H9 (cell line): ENCODE results near the gene PHACTR1. TPM values are rescaled to one million over a fixed set of nuclear protein-coding genes. Genes with fewer than 3 reads are reported as not detected.

Experiments
- DNase-seq: peaks from one replicate; pipeline ENCODE4 v3.0.0-alpha.2; 2017
- H2AFZ ChIP-seq: one replicate; pipeline ENCODE4 v1.6.1; 2013; ENCODE audit warnings: mild to moderate bottlenecking, low read length, control low read depth, moderate library complexity
- H2AK5ac ChIP-seq: 2 replicates; pipeline ENCODE4 v1.6.1; 2013; ENCODE audit warnings: low read length, control low read depth, mixed read lengths; ENCODE audit not compliant: insufficient read length
- H2BK120ac ChIP-seq: one replicate; pipeline ENCODE4 v1.6.1; 2013; ENCODE audit warnings: low read depth, mild to moderate bottlenecking, low read length, control low read depth, inconsistent platforms; ENCODE audit not compliant: poor library complexity, severe bottlenecking
- H2BK12ac ChIP-seq: 2 replicates; pipeline ENCODE4 v1.6.1; 2013; ENCODE audit warnings: low read length, control low read depth, mixed read lengths, low read depth; ENCODE audit not compliant: insufficient read length
- H2BK15ac ChIP-seq: 2 replicates; pipeline ENCODE4 v1.6.1; 2013; ENCODE audit warnings: low read depth, low read length, control low read depth
- H2BK20ac ChIP-seq: one replicate; pipeline ENCODE4 v1.6.1; 2013; ENCODE audit warnings: low read depth, mild to moderate bottlenecking, low read length, control low read depth, inconsistent platforms; ENCODE audit not compliant: poor library complexity, severe bottlenecking
- H2BK5ac ChIP-seq: 2 replicates; pipeline ENCODE4 v1.6.1; 2013; ENCODE audit warnings: low read length, control low read depth, mixed read lengths; ENCODE audit not compliant: insufficient read length
- H3K14ac ChIP-seq: 2 replicates; pipeline ENCODE4 v1.6.1; 2013; ENCODE audit warnings: low read length, control low read depth; ENCODE audit not compliant: insufficient read depth
- H3K18ac ChIP-seq: 2 replicates; pipeline ENCODE4 v1.6.1; 2013; ENCODE audit warnings: low read depth, mild to moderate bottlenecking, mixed read lengths, low read length, control low read depth; ENCODE audit not compliant: insufficient read length
- H3K23ac ChIP-seq: 2 replicates; pipeline ENCODE4 v1.6.1; 2013; ENCODE audit warnings: low read length, control low read depth, mixed read lengths, low read depth; ENCODE audit not compliant: insufficient read length
- H3K23me2 ChIP-seq: 2 replicates; pipeline ENCODE4 v1.6.1; 2013; ENCODE audit warnings: low read depth, mild to moderate bottlenecking, mixed read lengths, low read length, control low read depth; ENCODE audit not compliant: insufficient read length, poor library complexity, severe bottlenecking
- H3K27ac ChIP-seq: 2 replicates; pipeline ENCODE4 v1.5.1; 2013; ENCODE audit warnings: low read length, control low read depth, mixed read lengths, low read depth; ENCODE audit not compliant: insufficient read length
- H3K27me3 ChIP-seq: 2 replicates; pipeline ENCODE4 v1.6.1; 2013; ENCODE audit warnings: low read length, control low read depth, inconsistent platforms; ENCODE audit not compliant: insufficient read depth
- H3K4ac ChIP-seq: 2 replicates; pipeline ENCODE4 v1.6.1; 2013; ENCODE audit warnings: low read depth, mild to moderate bottlenecking, control low read depth, inconsistent platforms, low read length, moderate library complexity
- H3K4me1 ChIP-seq: 2 replicates; pipeline ENCODE4 v1.6.1; 2013; ENCODE audit warnings: low read length, control low read depth, inconsistent platforms; ENCODE audit not compliant: insufficient read depth
- H3K4me2 ChIP-seq: 2 replicates; pipeline ENCODE4 v1.6.1; 2013; ENCODE audit warnings: low read length, control low read depth, mixed read lengths; ENCODE audit not compliant: insufficient read length, insufficient read depth
- H3K56ac ChIP-seq: 2 replicates; pipeline ENCODE4 v1.6.1; 2013; ENCODE audit warnings: low read depth, mild to moderate bottlenecking, mixed read lengths, low read length, control low read depth; ENCODE audit not compliant: insufficient read length
- H3K79me1 ChIP-seq: 2 replicates; pipeline ENCODE4 v1.6.1; 2013; ENCODE audit warnings: low read depth, mild to moderate bottlenecking, moderate library complexity, low read length, control low read depth, inconsistent platforms; ENCODE audit not compliant: insufficient read depth, poor library complexity, severe bottlenecking
- H3K79me2 ChIP-seq: 2 replicates; pipeline ENCODE4 v1.6.1; 2013; ENCODE audit warnings: low read length, control low read depth, inconsistent platforms; ENCODE audit not compliant: insufficient read depth
- H3K9ac ChIP-seq: 2 replicates; pipeline ENCODE4 v1.6.1; 2013; ENCODE audit warnings: low read length, control low read depth, mixed read lengths; ENCODE audit not compliant: insufficient read length; ENCODE audit errors: extremely low read depth
- H3K9me3 ChIP-seq: one replicate; pipeline ENCODE4 v1.6.1; 2013; ENCODE audit warnings: low read depth, low read length, inconsistent platforms; ENCODE audit not compliant: control insufficient read depth
- H3T11ph ChIP-seq: one replicate; pipeline ENCODE4 v1.6.1; 2013; ENCODE audit warnings: mild to moderate bottlenecking, low read length, control low read depth, inconsistent platforms
- H4K20me1 ChIP-seq: one replicate; pipeline ENCODE4 v1.6.1; 2013; ENCODE audit not compliant: control insufficient read depth, insufficient read length, insufficient read depth
- H4K5ac ChIP-seq: 2 replicates; pipeline ENCODE4 v1.6.1; 2013; ENCODE audit warnings: low read depth, mild to moderate bottlenecking, mixed read lengths, low read length, control low read depth; ENCODE audit not compliant: insufficient read length
- H4K8ac ChIP-seq: replicated peaks from 2 replicates; pipeline ENCODE4 v1.6.1; 2013; ENCODE audit warnings: low read length, control low read depth, mixed read lengths, low read depth; ENCODE audit not compliant: insufficient read length
- H4K91ac ChIP-seq: 2 replicates; pipeline ENCODE4 v1.6.1; 2013; ENCODE audit warnings: low read depth, mild to moderate bottlenecking, moderate library complexity, mixed read lengths, low read length, control low read depth; ENCODE audit not compliant: insufficient read length
- H3K27ac Mint-ChIP-seq, 3 experiments: 2 replicates in 2 of 3; 3 replicates in 1 of 3; pipeline ENCODE4 v1.8.0; 2020 to 2021; ENCODE audit warnings: mixed read lengths in 3 of 3, mild to moderate bottlenecking in 1 of 3, moderate library complexity in 1 of 3
- H3K27me3 Mint-ChIP-seq: 2 replicates; pipeline ENCODE4 v1.8.0; 2021; ENCODE audit warnings: low read depth, mild to moderate bottlenecking, moderate library complexity, mixed read lengths
- H3K36me3 Mint-ChIP-seq, 3 experiments: 2 replicates in 2 of 3; 3 replicates in 1 of 3; pipeline ENCODE4 v1.8.0; 2020 to 2021; ENCODE audit warnings: low read depth in 3 of 3, mixed read lengths in 3 of 3; ENCODE audit not compliant: insufficient read depth in 1 of 3
- H3K4me1 Mint-ChIP-seq, 2 experiments: 2 replicates each; pipeline ENCODE4 v1.8.0; 2020; ENCODE audit warnings: mixed read lengths in 2 of 2
- H3K4me3 Mint-ChIP-seq, 2 experiments: 2 replicates in 1 of 2; 3 replicates in 1 of 2; pipeline ENCODE4 v1.8.0; 2020 to 2021; ENCODE audit warnings: mild to moderate bottlenecking in 2 of 2, mixed read lengths in 2 of 2, moderate library complexity in 1 of 2
- H3K9me3 Mint-ChIP-seq, 2 experiments: 2 replicates in 1 of 2; 3 replicates in 1 of 2; pipeline ENCODE4 v1.8.0; 2020; ENCODE audit warnings: mild to moderate bottlenecking in 2 of 2, mixed read lengths in 2 of 2, moderate library complexity in 1 of 2
- WGBS: extraction: QIAGEN DNeasy Blood & Tissue Kit; methylation state at CpG from one replicate; pipeline ENCODE4 v1.1.7; 2013; ENCODE audit warnings: missing lambda C conversion rate, low lambda C conversion rate, mixed read lengths; ENCODE audit not compliant: insufficient read length; ENCODE audit errors: extremely low coverage; 5-methylcytosine and 5-hydroxymethylcytosine counted together
- total RNA-seq: library from RNA; stranded (reverse); gene quantifications from 2 replicates; pipeline ENCODE4 v1.2.1, GENCODE V29; 2021
- TF ChIP-seq, protein P1 (sequence below): fragments of 200-600 bp; sonication (generic); conservative IDR thresholded peaks from 3 replicates; pipeline ENCODE4 v1.8.0; 2021; ENCODE audit warnings: antibody characterized with exemption, mild to moderate bottlenecking

Gene PHACTR1
- total RNA-seq, 1 experiment from 2014 or later: 15.9 TPM

DNA sequence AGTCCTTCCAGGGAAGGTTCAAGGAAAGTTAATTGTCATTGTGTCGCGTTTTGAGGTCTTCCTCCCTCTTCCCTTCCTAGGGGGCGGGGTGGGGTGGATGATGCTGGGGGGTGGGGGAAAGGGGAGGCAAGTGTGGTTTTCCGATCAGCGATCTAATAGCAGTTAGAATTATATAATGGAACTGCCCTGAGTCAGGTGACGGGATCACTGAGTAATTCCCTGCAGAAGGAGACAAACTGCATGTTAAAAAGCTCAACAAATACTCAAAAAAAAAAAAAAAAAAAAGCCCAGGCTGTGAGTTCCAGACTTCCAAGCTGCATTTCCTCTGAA is 240.4 kb downstream of the PHACTR1 start:
- H4K5ac ChIP-seq: no peak overlapping the region
- H2AK5ac ChIP-seq: no peak overlapping the region
- H3K79me1 ChIP-seq: no peaks in the 10 kb centered on the region
- H4K20me1 ChIP-seq: no peaks in the 10 kb centered on the region
- H2BK5ac ChIP-seq: no peak overlapping the region
- peaks cover 38 to 40% of the 10 kb centered on the region in 2 experiments for H3K4me1 Mint-ChIP-seq
- no peak overlapping the region for H3T11ph ChIP-seq
- WGBS: no CpG with 5 or more reads among the region's 6 CpGs
- no peak overlapping the region for H3K18ac ChIP-seq
- H3K9me3 Mint-ChIP-seq: no peaks in the 10 kb centered on the region; a peak in 1 of 5 replicates
- H2BK15ac ChIP-seq: no peak overlapping the region
- no peak overlapping the region for H2BK12ac ChIP-seq
- no peak overlapping the region for H3K4ac ChIP-seq
- no peak overlapping the region for H3K27ac Mint-ChIP-seq
- no peak overlapping the region for H3K27ac ChIP-seq
- no peak for DNase-seq
- peak overlapping the region; percentile 71 for H3K4me2 ChIP-seq
- H2BK120ac ChIP-seq: no peak overlapping the region
- no peak overlapping the region for H3K23ac ChIP-seq
- H2BK20ac ChIP-seq: no peak overlapping the region
- H2AFZ ChIP-seq: no peak overlapping the region
- H3K9ac ChIP-seq: no peak overlapping the region
- peaks cover 93% of the 10 kb centered on the region for H3K27me3 Mint-ChIP-seq
- peak overlapping the region; percentile 50 to 81 for H3K4me3 Mint-ChIP-seq
- TF ChIP-seq, protein P1, sequence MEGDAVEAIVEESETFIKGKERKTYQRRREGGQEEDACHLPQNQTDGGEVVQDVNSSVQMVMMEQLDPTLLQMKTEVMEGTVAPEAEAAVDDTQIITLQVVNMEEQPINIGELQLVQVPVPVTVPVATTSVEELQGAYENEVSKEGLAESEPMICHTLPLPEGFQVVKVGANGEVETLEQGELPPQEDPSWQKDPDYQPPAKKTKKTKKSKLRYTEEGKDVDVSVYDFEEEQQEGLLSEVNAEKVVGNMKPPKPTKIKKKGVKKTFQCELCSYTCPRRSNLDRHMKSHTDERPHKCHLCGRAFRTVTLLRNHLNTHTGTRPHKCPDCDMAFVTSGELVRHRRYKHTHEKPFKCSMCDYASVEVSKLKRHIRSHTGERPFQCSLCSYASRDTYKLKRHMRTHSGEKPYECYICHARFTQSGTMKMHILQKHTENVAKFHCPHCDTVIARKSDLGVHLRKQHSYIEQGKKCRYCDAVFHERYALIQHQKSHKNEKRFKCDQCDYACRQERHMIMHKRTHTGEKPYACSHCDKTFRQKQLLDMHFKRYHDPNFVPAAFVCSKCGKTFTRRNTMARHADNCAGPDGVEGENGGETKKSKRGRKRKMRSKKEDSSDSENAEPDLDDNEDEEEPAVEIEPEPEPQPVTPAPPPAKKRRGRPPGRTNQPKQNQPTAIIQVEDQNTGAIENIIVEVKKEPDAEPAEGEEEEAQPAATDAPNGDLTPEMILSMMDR: no peak
- H3K4me1 ChIP-seq: peaks cover 8% of the 10 kb centered on the region; the same call in 1 of the 2 replicates
- no peaks in the 10 kb centered on the region for H3K36me3 Mint-ChIP-seq
- no peak overlapping the region for H4K8ac ChIP-seq
- H3K14ac ChIP-seq: no peak overlapping the region
- no peaks in the 10 kb centered on the region for H3K9me3 ChIP-seq
- no peaks in the 10 kb centered on the region for H3K79me2 ChIP-seq
- H3K27me3 ChIP-seq: peaks cover 43% of the 10 kb centered on the region
- no peak overlapping the region for H3K56ac ChIP-seq
- peaks cover 13% of the 10 kb centered on the region for H3K23me2 ChIP-seq
- H4K91ac ChIP-seq: no peak overlapping the region
